Osteocyte (in vitro differentiated cells): ENCODE data around the gene OR1Q1. TPM values are rescaled to one million over a fixed set of nuclear protein-coding genes. Genes with fewer than 3 reads are reported as not detected.
"Not testable (repeated sequence)": the region's sequence is repeated elsewhere in the genome, so short reads cannot be mapped to it uniquely, and the experiment has no call there.

ENCODE experiments used
- DNase-seq: peaks from one replicate; pipeline ENCODE4 v3.0.0; 2021; ENCODE audit warnings: mixed read lengths; ENCODE audit not compliant: unreplicated experiment; ENCODE audit errors: extremely low spot score
- H3K27ac Mint-ChIP-seq: one replicate; pipeline ENCODE4 v1.8.0; 2021; ENCODE audit warnings: mild to moderate bottlenecking, mixed read lengths; ENCODE audit not compliant: unreplicated experiment
- H3K27me3 Mint-ChIP-seq: one replicate; pipeline ENCODE4 v1.8.0; 2021; ENCODE audit warnings: mixed read lengths; ENCODE audit not compliant: unreplicated experiment
- H3K36me3 Mint-ChIP-seq: one replicate; pipeline ENCODE4 v1.8.0; 2021; ENCODE audit warnings: mixed read lengths; ENCODE audit not compliant: unreplicated experiment
- H3K4me1 Mint-ChIP-seq: one replicate; pipeline ENCODE4 v1.8.0; 2021; ENCODE audit warnings: mixed read lengths; ENCODE audit not compliant: unreplicated experiment
- H3K4me3 Mint-ChIP-seq: one replicate; pipeline ENCODE4 v1.8.0; 2021; ENCODE audit warnings: mild to moderate bottlenecking, moderate library complexity, mixed read lengths; ENCODE audit not compliant: unreplicated experiment
- H3K9me3 Mint-ChIP-seq: one replicate; pipeline ENCODE4 v1.8.0; 2021; ENCODE audit warnings: mixed read lengths; ENCODE audit not compliant: unreplicated experiment
- CTCF ChIP-seq: fragments of 200-600 bp; sonication (generic); IDR thresholded peaks from 2 replicates; pipeline ENCODE4 v1.5.0; 2021; ENCODE audit warnings: antibody characterized with exemption, mild to moderate bottlenecking, moderate library complexity
- long read RNA-seq: library from polyadenylated mRNA; unstranded; transcript quantifications from one replicate; pipeline ENCODE4 v2.0.0, GENCODE V29; 2021
- total RNA-seq: library from RNA; stranded (reverse); gene quantifications from 2 replicates; pipeline ENCODE4 v1.2.1, GENCODE V29; 2021

Gene OR1Q1, protein sequence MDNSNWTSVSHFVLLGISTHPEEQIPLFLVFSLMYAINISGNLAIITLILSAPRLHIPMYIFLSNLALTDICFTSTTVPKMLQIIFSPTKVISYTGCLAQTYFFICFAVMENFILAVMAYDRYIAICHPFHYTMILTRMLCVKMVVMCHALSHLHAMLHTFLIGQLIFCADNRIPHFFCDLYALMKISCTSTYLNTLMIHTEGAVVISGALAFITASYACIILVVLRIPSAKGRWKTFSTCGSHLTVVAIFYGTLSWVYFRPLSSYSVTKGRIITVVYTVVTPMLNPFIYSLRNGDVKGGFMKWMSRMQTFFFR
- total RNA-seq, result not detected in 2 replicates
- long read RNA-seq, result 0 reads

GRCh38 chr9:122614362-122614761, at the start of gene OR1Q1:
Gene OR1Q1 (plus strand): TSS chr9:122614738. CDS start chr9:122614738, 0 bp downstream.
- Mint-ChIP-seq H3K4me3 (no peak within 1 kb of the TSS), H3K4me1 (peaks cover 3% of the 10 kb centered on the region), H3K9me3 (peaks cover 4% of the 10 kb centered on the region), H3K27me3 (peaks cover 20% of the 10 kb centered on the region), H3K27ac (no peak within 1 kb of the TSS), H3K36me3 (no peaks in the 10 kb centered on the region)
- no peak for DNase-seq
- no peak for TF ChIP-seq CTCF

GRCh38 chr9:122567901-122568300, 46.6 kb upstream of the OR1Q1 start:
- H3K4me3 Mint-ChIP-seq, result no peak overlapping the region
- DNase-seq, result no peak
- H3K9me3 Mint-ChIP-seq, result peaks cover 10% of the 10 kb centered on the region
- no peak overlapping the region for H3K27ac Mint-ChIP-seq
- H3K27me3 Mint-ChIP-seq, result no peaks in the 10 kb centered on the region
- TF ChIP-seq CTCF, result no peak
- H3K4me1 Mint-ChIP-seq, result no peaks in the 10 kb centered on the region
- no peaks in the 10 kb centered on the region for H3K36me3 Mint-ChIP-seq

GRCh38 chr9:122572456-122572855, 42.1 kb upstream of the OR1Q1 start:
- Mint-ChIP-seq H3K27ac (no peak overlapping the region), H3K9me3 (no peaks in the 10 kb centered on the region), H3K4me3 (no peak overlapping the region), H3K27me3 (peaks cover 16% of the 10 kb centered on the region), H3K4me1 (no peaks in the 10 kb centered on the region), H3K36me3 (no peaks in the 10 kb centered on the region)
- no peak for TF ChIP-seq CTCF
- no peak for DNase-seq

GRCh38 chr9:122579874-122580273, 34.7 kb upstream of the OR1Q1 start:
- no peaks in the 10 kb centered on the region for H3K9me3 Mint-ChIP-seq
- no peak for TF ChIP-seq CTCF
- H3K4me1 Mint-ChIP-seq, result no peaks in the 10 kb centered on the region
- no peaks in the 10 kb centered on the region for H3K36me3 Mint-ChIP-seq
- DNase-seq, result no peak
- peaks cover 3% of the 10 kb centered on the region for H3K27me3 Mint-ChIP-seq
- no peak overlapping the region for H3K27ac Mint-ChIP-seq
- H3K4me3 Mint-ChIP-seq, result no peak overlapping the region

- Mint-ChIP-seq H3K27me3 (peaks cover 2% of the 10 kb centered on the region), H3K4me1 (no peaks in the 10 kb centered on the region), H3K4me3 (no peak overlapping the region), H3K27ac (no peak overlapping the region), H3K36me3 (no peaks in the 10 kb centered on the region), H3K9me3 (no peaks in the 10 kb centered on the region)
- no peak for DNase-seq
- TF ChIP-seq CTCF, result no peak
Observed at GRCh38 chr9:122580360-122580759, 34.2 kb upstream of the OR1Q1 start.

- H3K27ac Mint-ChIP-seq, DNase-seq, H3K4me1 Mint-ChIP-seq, H3K36me3 Mint-ChIP-seq, H3K4me3 Mint-ChIP-seq, H3K27me3 Mint-ChIP-seq, H3K9me3 Mint-ChIP-seq: not testable (repeated sequence)
Observed at GRCh38 chr9:122583284-122583683, 31.3 kb upstream of the OR1Q1 start, which contains the start of gene OR1L8. Gene OR1L8 (minus strand): TSS chr9:122583384. CDS start chr9:122568477, 14,907 bp downstream.
